ENCODE measurements around the gene CACNA2D4.

GRCh38 chr12:1913377-1914113 is 4.9 kb downstream of the CACNA2D4 start:
- TF ChIP-seq CTCF (IDR thresholded peaks at IDR 0.05) = no peak
- no peak for TF ChIP-seq EP300 (IDR thresholded peaks at IDR 0.05)
